GM18873 (cell line): ENCODE measurements around the gene MYLK.

ENCODE experiments used
- ATAC-seq: cut with Tn5 transposase; IDR thresholded peaks from one replicate; pipeline ENCODE4 v1.9.1; 2021; ENCODE audit warnings: mild to moderate bottlenecking, moderate library complexity, moderate number of reproducible peaks; ENCODE audit not compliant: unreplicated experiment, low FRiP score

The MYLK gene

GRCh38 chr3:123831420-123831819, 52.7 kb downstream of the MYLK start:
- no peak for ATAC-seq

- ATAC-seq: no peak
These were observed 62.2 kb downstream of the MYLK start for GRCh38 chr3:123821920-123822319.

GRCh38 chr3:123819949-123820348, 64.2 kb downstream of the MYLK start:
- ATAC-seq: no peak

- no peak for ATAC-seq
These were observed 65.2 kb downstream of the MYLK start for GRCh38 chr3:123818921-123819429.

- no peak for ATAC-seq
These were observed 65.7 kb downstream of the MYLK start for GRCh38 chr3:123818324-123818920.

GRCh38 chr3:123817413-123817812, 66.7 kb downstream of the MYLK start:
- no peak for ATAC-seq

GRCh38 chr3:123816673-123817207, 67.4 kb downstream of the MYLK start:
- no peak for ATAC-seq

GRCh38 chr3:123815981-123816380, 68.2 kb downstream of the MYLK start:
- no peak for ATAC-seq

- ATAC-seq: no peak
These were observed 70.3 kb downstream of the MYLK start for GRCh38 chr3:123813876-123814275.

GRCh38 chr3:123809597-123809996, 74.5 kb downstream of the MYLK start:
- ATAC-seq: no peak

GRCh38 chr3:123808812-123809211, 75.3 kb downstream of the MYLK start:
- no peak for ATAC-seq

- no peak for ATAC-seq
These were observed 76.3 kb downstream of the MYLK start for GRCh38 chr3:123807820-123808219.

- ATAC-seq: no peak
These were observed 78.6 kb downstream of the MYLK start for GRCh38 chr3:123805504-123805903.

GRCh38 chr3:123805101-123805500, 79.0 kb downstream of the MYLK start:
- ATAC-seq: no peak

- no peak for ATAC-seq
These were observed 79.5 kb downstream of the MYLK start for GRCh38 chr3:123804676-123805075.

GRCh38 chr3:123803521-123803920, 80.6 kb downstream of the MYLK start:
- no peak for ATAC-seq

- no peak for ATAC-seq
These were observed 82.0 kb downstream of the MYLK start for GRCh38 chr3:123802007-123802625.

GRCh38 chr3:123801474-123801873, 82.7 kb downstream of the MYLK start:
- no peak for ATAC-seq

GRCh38 chr3:123800362-123800682, 83.8 kb downstream of the MYLK start:
- ATAC-seq: no peak

- no peak for ATAC-seq
These were observed 84.4 kb downstream of the MYLK start for GRCh38 chr3:123799544-123800361.

- ATAC-seq: no peak
These were observed 85.6 kb downstream of the MYLK start for GRCh38 chr3:123798550-123798949.
